PFSK-1 (cell line): Measurements from ENCODE around the gene PTPN21.

Experiments
- FOXP2 ChIP-seq: optimal IDR thresholded peaks from 2 replicates; pipeline ENCODE3; 2011; ENCODE audit warnings: borderline replicate concordance, control low read depth, inconsistent platforms; ENCODE audit not compliant: insufficient read depth; ENCODE audit errors: extremely low read length, extremely low read depth
- POLR2AphosphoS5 ChIP-seq: IDR thresholded peaks from 2 replicates; pipeline ENCODE4 v1.6.1; 2012; ENCODE audit warnings: low read depth, mild to moderate bottlenecking, control low read depth, low read length, moderate library complexity
- SIN3A ChIP-seq: IDR thresholded peaks from 2 replicates; pipeline ENCODE4 v1.6.1; 2012; ENCODE audit warnings: mild to moderate bottlenecking, low read length, moderate library complexity, borderline replicate concordance; ENCODE audit not compliant: insufficient read depth
- TAF1 ChIP-seq: IDR thresholded peaks from 2 replicates; pipeline ENCODE4 v1.6.1; 2012; ENCODE audit warnings: low read length, control low read depth, borderline replicate concordance; ENCODE audit not compliant: insufficient read depth
- TF ChIP-seq, protein P1 (sequence below), 2 experiments: IDR thresholded peaks; 2 replicates each; pipeline versions ENCODE4 v1.6.1 to v1.8.0; 2011 to 2012; ENCODE audit warnings: low read depth in 2 of 2, low read length in 2 of 2, control low read depth in 1 of 2, inconsistent platforms in 1 of 2, mild to moderate bottlenecking in 1 of 2, moderate library complexity in 1 of 2; ENCODE audit not compliant: insufficient read depth in 1 of 2

DNA sequence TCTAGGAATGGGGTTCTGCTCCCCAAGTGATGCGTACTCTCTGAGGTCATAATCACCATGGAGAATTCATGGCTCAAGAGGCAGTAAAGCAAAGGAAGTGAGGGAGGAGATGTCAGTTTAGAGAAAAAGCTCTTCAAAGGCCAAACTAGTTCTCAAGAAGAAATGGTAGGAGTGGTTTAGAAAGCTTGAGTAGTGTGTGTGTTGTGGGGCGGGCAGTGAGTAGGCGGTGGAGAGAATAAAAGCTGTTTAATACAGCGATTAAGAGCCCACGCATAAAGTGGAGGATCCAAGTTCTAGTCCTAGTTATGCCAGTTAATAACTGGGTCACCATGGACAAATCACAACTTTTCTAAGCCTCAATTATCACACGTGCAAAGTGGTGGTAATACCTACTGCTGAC lies 55.6 kb downstream of the PTPN21 start:
- TF ChIP-seq POLR2AphosphoS5 = no peak
- TF ChIP-seq, protein P1, sequence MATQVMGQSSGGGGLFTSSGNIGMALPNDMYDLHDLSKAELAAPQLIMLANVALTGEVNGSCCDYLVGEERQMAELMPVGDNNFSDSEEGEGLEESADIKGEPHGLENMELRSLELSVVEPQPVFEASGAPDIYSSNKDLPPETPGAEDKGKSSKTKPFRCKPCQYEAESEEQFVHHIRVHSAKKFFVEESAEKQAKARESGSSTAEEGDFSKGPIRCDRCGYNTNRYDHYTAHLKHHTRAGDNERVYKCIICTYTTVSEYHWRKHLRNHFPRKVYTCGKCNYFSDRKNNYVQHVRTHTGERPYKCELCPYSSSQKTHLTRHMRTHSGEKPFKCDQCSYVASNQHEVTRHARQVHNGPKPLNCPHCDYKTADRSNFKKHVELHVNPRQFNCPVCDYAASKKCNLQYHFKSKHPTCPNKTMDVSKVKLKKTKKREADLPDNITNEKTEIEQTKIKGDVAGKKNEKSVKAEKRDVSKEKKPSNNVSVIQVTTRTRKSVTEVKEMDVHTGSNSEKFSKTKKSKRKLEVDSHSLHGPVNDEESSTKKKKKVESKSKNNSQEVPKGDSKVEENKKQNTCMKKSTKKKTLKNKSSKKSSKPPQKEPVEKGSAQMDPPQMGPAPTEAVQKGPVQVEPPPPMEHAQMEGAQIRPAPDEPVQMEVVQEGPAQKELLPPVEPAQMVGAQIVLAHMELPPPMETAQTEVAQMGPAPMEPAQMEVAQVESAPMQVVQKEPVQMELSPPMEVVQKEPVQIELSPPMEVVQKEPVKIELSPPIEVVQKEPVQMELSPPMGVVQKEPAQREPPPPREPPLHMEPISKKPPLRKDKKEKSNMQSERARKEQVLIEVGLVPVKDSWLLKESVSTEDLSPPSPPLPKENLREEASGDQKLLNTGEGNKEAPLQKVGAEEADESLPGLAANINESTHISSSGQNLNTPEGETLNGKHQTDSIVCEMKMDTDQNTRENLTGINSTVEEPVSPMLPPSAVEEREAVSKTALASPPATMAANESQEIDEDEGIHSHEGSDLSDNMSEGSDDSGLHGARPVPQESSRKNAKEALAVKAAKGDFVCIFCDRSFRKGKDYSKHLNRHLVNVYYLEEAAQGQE (IDR thresholded peaks at IDR 0.05; ENCODE audit: insufficient read depth in 1 of 2, low read depth in 2 of 2, low read length in 2 of 2) = no peak
- no peak for TF ChIP-seq TAF1
- no peak for TF ChIP-seq FOXP2
- no peak for TF ChIP-seq SIN3A
